Measurements from ENCODE around the gene NADSYN1. TPM values are rescaled to one million over a fixed set of nuclear protein-coding genes. Genes with fewer than 3 reads are reported as not detected.

NADSYN1 gene
- polyA plus RNA-seq, 1 donor from 2014 or later, result 66.9 TPM

DNA sequence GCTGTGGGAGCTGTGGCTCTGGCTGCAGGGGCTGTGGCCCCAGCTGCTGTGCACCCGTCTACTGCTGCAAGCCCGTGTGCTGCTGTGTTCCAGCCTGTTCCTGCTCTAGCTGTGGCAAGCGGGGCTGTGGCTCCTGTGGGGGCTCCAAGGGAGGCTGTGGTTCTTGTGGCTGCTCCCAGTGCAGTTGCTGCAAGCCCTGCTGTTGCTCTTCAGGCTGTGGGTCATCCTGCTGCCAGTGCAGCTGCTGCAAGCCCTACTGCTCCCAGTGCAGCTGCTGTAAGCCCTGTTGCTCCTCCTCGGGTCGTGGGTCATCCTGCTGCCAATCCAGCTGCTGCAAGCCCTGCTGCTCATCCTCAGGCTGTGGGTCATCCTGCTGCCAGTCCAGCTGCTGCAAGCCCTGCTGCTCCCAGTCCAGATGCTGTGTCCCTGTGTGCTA lies 95.7 kb downstream of the NADSYN1 start:
- H3K9ac ChIP-seq (ENCODE audit: low read length), result no peak overlapping the region
- H3K79me2 ChIP-seq (replicated peaks; ENCODE audit: insufficient read depth, low read length), result no peaks in the 10 kb centered on the region
- no peak overlapping the region for H2AFZ ChIP-seq (ENCODE audit: low read depth, low read length)
- no peak overlapping the region for H3K4me3 ChIP-seq (ENCODE audit: low read length)
- no peaks in the 10 kb centered on the region for H3K9me2 ChIP-seq (ENCODE audit: insufficient read depth, low read length)
- no peak for TF ChIP-seq REST (IDR thresholded peaks at IDR 0.05; ENCODE audit: borderline replicate concordance)
- TF ChIP-seq EP300 (conservative IDR thresholded peaks at IDR 0.05; ENCODE audit: poor library complexity, severe bottlenecking), result no peak
- no peak for TF ChIP-seq EZH2 (IDR thresholded peaks at IDR 0.05; ENCODE audit: borderline replicate concordance, insufficient read depth, low read length, poor library complexity, severe bottlenecking)
- TF ChIP-seq, protein P1, sequence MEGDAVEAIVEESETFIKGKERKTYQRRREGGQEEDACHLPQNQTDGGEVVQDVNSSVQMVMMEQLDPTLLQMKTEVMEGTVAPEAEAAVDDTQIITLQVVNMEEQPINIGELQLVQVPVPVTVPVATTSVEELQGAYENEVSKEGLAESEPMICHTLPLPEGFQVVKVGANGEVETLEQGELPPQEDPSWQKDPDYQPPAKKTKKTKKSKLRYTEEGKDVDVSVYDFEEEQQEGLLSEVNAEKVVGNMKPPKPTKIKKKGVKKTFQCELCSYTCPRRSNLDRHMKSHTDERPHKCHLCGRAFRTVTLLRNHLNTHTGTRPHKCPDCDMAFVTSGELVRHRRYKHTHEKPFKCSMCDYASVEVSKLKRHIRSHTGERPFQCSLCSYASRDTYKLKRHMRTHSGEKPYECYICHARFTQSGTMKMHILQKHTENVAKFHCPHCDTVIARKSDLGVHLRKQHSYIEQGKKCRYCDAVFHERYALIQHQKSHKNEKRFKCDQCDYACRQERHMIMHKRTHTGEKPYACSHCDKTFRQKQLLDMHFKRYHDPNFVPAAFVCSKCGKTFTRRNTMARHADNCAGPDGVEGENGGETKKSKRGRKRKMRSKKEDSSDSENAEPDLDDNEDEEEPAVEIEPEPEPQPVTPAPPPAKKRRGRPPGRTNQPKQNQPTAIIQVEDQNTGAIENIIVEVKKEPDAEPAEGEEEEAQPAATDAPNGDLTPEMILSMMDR (IDR thresholded peaks at IDR 0.05; ENCODE audit: poor library complexity, severe bottlenecking), result no peak
- TF ChIP-seq TAF1 (IDR thresholded peaks at IDR 0.05; ENCODE audit: low read depth), result no peak
- no peak for TF ChIP-seq SMC3 (conservative IDR thresholded peaks at IDR 0.05; ENCODE audit: poor library complexity)
- no peak for TF ChIP-seq RAD21 (conservative IDR thresholded peaks at IDR 0.05)
- TF ChIP-seq MXI1 (conservative IDR thresholded peaks at IDR 0.05; ENCODE audit: poor library complexity, severe bottlenecking), result no peak
- TF ChIP-seq POLR2AphosphoS5 (IDR thresholded peaks at IDR 0.05), result no peak
- H3K4me2 ChIP-seq (ENCODE audit: low read length), result no peak overlapping the region
- no peaks in the 10 kb centered on the region for H4K20me1 ChIP-seq (ENCODE audit: insufficient read depth)
- H3K9me3 ChIP-seq (ENCODE audit: low read length), result no peaks in the 10 kb centered on the region
- H3K27me3 ChIP-seq (ENCODE audit: insufficient read depth, low read depth, low read length), result no peaks in the 10 kb centered on the region
- no peaks in the 10 kb centered on the region for H3K36me3 ChIP-seq (ENCODE audit: insufficient read depth, low read length)
- no peak overlapping the region for H3K27ac ChIP-seq (ENCODE audit: low read length)
- no peaks in the 10 kb centered on the region for H3F3A ChIP-seq (ENCODE audit: insufficient read depth, low read length, poor library complexity, severe bottlenecking)

Small RNA genes lying within 50 kb of the gene (small RNA-seq; reads per million reads assigned to genes)
- 0 to 1.0 (median 0) reads per million in 3 experiments for gene MIR6754

Other genes with a start within 250 kb of the NADSYN1 start
- 13.6 and 19.7 TPM in 2 replicates for gene SHANK2, start 200.6 kb upstream of the NADSYN1 start, polyA plus RNA-seq
- gene DHCR7, start 4.8 kb upstream of the NADSYN1 start, polyA plus RNA-seq, result 30.1 and 37.9 TPM in 2 replicates
- 0.56 and 1.2 TPM in 2 replicates for gene KRTAP5-7, start 74.1 kb downstream of the NADSYN1 start, polyA plus RNA-seq
- not detected in 2 replicates for gene KRTAP5-8, start 84.8 kb downstream of the NADSYN1 start, polyA plus RNA-seq
- not detected in 2 replicates for gene KRTAP5-9, start 95.2 kb downstream of the NADSYN1 start, polyA plus RNA-seq
- 0.62 TPM in 1 of 2 replicates, not detected in the other for gene KRTAP5-10, start 112.4 kb downstream of the NADSYN1 start, polyA plus RNA-seq
- gene KRTAP5-11, start 129.7 kb downstream of the NADSYN1 start, polyA plus RNA-seq, result not detected in 2 replicates